Stimulated activated CD8-positive, alpha-beta memory T cell treated with anti-CD3 and anti-CD28 coated beads, Interleukin-15, amount 100 ng/mL, for 1 hour (primary cell): Measurements from ENCODE around the gene GPR15.
"Not testable (repeated sequence)": the region's sequence is repeated elsewhere in the genome, so short reads cannot be mapped to it uniquely, and the experiment has no call there.

Source experiments
- DNase-seq: peaks from one replicate; pipeline ENCODE4 v3.0.0-alpha.2; 2020; ENCODE audit warnings: low read depth

The GPR15 gene

DNA sequence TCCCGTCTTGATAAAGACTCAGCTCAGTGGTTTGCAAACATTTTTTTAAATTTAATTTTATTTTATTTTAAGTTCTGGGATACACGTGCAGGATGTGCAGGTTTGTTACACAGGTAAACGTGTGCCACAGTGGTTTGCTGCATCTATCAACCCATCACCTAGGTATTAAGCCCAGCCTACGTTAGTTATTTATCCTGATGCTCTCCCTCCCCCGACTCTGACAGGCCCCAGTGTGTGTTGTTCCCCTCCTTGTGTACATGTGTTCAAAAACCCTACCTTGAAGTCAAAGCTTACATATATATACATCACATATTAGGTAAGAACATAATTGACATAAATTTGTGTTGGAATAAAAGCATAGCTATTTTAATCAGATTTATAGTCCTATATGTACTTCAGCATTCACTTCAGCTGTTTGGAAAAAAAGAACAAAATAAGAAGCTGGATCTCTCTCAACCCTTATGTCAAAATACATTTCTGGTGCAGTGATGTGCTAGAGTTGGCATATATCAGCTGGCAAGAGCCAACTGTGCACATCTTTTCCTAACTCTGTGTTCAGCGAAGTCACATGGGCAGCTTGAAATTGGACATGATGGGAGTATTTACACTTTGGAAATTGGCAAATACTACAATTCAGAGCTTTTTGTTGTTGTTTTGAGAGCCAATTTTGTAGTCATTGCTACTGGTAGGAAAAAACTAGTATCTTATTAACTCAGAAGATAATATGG lies 26.5 kb downstream of the GPR15 start:
- no peak for DNase-seq

DNA sequence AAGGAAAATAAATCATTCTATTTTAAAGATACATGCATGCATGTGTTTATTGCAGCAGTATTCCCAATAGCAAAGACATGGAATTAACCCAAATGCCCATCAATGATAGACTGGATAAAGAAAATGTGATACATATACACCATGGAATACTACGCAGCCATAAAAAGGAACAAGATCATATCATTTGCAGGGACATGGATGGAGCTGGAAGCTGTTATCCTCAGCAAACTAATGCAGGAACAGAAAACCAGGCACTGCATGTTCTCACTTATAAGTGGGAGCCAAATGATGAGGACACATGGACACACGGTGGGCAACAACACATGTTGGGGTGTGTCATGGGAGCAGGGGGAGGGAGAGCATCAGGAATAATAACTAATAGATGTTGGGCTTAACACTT lies 28.0 kb downstream of the GPR15 start:
- not testable (repeated sequence) for DNase-seq

DNA sequence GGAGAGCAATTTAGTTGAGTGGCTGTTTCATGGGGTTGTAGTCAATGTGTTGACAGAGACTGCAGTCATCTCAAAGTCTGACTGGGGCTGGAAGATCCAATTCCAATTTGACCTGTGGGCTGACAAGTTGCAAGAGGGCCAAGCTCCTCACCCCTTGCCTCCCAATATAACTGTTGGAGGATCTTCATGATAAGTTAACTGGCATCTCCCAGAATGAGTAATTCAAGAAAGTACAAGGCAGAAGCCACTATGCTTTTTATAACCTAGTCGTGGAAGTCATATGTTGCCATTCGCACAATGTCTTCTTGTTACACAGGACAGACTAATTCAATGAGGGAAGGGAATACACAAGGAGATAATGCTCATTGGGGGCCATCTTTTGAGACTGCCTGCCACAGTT lies 29.1 kb downstream of the GPR15 start:
- no peak for DNase-seq

DNA sequence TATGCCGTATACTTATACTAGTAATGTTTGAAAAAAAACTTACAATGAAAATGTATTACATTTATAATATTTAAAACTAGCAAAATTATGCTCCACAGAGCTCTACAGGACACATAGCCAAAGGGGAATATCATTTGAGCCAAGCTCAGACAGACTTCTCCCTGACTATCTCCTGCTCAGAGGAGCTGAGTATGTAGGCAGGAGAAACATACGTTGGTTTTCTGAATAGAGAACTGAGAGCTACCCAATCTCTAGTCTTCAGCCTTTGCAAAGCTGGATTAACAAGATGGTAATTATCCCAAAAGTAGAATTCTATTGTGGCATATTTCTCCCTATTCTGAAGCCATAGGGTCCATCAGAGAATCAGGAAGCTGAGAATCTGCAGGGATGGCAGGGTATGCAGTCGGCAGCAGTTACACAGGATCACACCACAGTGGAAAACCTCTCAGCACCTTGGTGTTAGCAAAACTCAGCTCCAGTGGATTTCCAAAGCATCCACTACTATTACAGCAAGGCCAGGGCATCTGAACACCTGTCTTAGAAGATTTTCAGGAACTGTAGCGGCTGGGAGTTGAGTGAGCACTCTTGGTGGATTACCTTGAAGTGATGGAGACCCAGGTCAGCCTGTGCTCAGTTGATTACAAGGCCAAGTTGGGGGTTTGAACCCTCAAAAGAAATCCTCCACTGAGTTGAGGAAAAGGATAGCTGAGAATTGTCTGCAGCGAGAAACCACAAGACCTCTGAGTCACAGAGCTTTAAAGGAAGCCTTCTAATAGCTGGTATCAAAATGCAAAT lies 30.1 kb downstream of the GPR15 start:
- DNase-seq = no peak

DNA sequence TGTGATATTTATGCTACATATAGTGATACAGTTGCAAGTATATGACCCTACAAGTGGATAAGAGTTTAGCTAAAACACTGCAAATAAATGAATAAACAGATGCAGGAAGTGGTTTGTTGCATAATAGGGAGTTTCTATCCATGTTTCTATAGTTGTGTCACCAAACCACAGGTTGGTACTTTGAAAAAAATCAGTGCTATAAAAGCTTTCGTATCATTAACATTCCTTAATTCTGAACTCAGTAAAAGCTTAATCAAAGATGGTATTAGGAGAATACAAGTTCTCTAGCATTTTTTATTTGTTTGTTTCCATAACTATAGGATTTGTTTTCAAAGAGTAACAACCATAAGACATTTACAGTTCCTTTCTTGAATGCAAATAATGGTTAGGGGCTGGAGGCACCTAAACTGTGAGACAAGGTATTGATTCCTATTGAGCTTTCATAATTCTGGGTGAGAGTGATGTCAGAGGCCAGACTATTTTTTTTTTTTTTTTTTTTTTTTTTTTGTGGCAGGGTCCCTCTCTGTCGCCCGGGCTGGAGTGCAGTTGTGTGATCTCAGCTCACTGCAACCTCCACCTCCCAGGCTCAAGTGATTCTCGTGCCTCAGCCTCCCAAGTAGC lies 32.0 kb downstream of the GPR15 start:
- no peak for DNase-seq

DNA sequence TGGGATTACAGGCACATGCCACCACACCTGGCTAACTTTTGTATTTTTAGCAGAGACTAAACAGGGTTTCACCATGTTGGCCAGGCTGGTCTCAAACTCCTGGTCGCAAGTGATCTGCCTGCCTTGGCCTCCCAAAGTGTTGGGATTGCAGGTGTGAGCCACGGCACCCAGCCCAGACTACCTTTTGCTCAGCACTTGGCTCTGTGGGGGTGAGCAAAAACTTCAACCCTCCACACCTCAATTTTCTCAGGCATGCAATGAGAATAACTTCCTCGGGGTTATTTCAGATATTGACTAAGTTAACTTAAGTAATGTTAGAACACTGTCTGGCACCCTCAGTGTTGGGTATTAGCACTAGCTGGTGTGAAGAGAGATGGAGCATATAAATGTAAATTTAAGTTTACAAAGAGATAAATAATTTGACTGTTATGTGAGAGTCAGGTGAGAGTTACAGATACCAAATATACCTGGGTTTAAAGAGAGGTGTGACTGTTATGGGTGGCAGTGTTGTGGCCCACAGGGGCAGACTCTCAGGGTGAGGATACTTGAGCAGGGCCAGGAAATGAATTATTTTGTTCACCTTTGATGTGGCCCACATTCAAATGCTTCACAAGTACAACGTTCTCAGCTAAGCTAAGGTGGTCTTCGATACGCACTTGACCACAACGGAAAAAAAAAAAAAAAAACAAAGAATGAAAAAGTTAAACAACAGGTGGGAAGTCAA lies 32.7 kb downstream of the GPR15 start:
- DNase-seq = no peak

DNA sequence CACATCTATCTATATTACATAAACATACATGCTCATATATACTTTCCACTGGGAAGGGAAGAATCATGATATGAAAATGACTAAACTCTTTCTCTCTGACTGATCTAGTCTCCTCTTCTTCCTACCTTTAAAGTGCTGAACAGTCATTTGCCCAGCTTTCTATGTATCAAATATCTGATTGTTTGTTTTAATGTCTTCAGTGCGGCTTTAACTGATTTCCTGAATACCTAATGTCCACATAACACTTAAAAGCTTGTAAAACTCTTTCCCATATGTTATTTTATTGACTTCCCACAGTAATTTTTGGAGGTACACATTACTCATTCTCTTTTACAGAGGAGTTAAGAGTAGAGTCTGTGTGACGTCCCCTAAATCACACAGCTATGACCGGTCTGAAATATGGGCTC lies 33.5 kb downstream of the GPR15 start:
- no peak for DNase-seq

DNA sequence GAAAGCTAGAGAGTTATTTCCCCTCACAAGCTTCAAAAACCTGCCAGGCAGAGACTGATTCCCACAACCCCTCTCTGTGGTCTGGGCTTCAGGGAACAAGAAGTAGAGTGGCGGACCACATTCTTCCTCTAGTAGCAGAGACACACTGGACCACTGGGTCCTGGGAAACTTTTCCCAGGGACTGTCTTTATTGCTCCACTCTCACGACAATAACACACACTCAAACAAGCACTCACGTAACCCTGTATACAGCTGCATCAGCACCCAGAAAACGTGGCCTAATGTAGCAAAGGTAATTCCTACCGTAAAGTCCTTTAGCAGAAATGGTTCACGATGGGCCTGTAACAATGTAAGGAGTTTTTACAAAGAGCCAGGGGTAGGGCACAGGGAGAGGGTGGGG lies 34.1 kb downstream of the GPR15 start:
- no peak for DNase-seq

DNA sequence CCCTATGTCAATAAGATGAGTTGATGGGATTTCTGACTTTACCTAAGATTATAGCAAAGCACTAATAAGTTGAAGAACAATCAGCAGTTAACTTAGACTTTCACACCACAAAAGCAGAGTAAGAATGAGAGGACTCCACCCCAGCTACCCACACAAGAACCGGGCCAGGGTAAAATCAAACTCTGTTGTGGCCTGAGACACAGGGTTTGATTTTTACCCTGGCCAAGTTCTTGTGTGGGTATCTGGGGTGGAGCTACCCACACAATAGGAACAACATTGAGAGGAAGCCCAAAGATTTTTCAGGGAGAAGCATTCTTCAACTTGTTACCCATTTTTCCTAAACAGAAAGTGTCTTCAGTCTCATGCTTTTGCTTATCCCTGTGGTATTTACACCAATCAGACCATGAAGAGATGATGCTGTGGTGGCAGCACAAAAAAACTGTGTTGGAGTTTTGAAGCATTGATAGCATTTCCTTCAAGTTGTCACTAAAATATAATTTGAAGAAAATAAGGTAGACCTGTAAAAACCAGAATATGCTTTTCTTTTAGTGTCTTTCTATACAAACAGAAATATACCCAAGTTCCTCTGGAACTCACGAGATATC lies 36.0 kb downstream of the GPR15 start:
- DNase-seq = no peak

DNA sequence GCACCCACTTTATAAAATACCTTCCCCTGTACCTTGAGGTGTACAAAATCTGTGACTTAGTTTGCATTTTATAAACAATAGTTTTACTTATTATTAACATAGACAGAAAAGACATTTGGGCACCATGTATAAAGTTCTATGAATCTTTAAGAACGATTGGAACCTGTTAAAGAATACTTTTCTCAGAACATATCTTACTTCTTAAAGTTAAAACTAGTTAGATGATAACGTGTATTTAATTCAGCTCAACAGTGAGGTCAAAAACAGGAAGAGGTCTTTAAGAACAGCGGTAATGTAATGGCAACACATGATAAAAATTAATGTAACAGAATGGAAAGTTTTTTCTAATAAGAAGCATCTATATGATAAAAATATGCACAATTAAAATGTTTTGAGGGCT lies 36.6 kb downstream of the GPR15 start:
- no peak for DNase-seq

DNA sequence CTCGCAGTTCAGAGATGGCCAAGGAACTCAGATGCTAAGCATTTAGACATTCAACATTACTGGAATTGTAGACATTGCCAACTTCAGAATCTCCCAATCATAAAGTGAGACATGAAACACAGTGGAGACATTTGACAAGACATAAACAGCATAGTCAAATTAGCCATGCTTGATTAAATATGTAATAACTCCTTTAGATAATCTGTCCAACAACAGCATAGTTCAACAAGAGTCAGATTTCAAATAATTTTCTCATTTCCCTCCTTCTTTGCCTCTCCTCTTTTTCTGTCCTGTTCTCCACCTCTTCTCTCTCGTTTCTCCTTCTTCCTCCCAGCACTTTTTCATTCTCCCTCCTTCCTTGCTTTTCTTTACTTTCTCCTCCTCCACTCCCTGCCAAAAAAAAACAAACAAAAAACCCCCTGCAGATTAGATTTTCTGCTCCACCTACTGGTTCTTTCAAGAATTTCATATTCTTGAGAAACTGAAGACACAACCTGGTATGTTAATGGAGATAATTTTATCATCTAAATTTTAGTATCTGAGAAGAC lies 41.5 kb downstream of the GPR15 start:
- no peak for DNase-seq

DNA sequence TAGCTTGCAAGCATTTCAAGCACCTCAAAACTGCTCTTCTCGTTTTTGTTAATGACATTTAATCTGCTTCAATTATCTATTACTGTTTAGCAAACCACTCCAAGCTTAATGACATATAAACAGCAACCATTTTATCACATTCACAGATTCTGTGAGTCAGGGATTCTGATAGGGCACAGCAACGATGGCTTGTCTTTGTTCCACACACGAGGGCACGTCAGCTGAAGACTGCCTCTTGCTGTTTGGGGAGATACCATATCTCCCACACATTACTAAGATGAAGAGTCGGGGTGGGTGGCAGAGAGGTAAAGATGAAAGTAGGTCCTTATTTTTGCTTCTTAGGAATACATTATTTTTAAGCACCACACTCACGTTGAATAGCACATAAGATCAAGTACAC lies 42.4 kb downstream of the GPR15 start:
- DNase-seq = no peak

DNA sequence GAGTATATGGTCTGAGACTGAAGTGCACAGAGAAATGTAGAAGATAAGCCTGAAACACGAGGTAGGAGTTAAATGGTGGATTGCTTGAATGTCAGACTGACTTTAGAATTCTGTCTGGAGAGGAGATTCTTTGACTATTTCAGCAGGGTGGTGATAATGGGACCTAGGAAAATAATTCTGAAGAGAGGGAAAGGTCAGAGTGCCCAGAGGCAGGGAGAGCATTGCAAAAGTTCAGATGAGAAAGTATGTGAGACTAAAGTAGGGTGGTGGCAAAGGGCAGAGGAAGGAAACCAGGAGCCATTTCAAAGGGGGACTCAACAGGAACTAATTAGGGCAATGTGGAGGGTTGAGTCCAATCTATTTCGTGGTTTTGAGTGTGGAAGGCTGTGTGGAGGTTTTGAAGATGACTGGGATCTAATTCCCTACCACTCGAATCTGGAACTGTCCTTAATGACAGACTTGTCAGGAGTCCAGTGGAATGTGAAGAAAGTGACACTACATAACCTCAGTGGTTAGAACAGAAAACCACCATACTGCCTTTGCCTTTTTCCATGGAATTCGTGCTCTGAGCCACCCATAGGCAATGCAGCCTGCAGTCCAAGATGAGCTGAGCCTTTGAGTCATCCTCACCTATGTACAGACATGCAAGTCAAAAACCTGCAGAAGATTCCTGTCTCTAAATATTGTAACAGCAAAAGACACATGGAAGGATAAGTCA lies 45.6 kb downstream of the GPR15 start:
- DNase-seq = no peak

DNA sequence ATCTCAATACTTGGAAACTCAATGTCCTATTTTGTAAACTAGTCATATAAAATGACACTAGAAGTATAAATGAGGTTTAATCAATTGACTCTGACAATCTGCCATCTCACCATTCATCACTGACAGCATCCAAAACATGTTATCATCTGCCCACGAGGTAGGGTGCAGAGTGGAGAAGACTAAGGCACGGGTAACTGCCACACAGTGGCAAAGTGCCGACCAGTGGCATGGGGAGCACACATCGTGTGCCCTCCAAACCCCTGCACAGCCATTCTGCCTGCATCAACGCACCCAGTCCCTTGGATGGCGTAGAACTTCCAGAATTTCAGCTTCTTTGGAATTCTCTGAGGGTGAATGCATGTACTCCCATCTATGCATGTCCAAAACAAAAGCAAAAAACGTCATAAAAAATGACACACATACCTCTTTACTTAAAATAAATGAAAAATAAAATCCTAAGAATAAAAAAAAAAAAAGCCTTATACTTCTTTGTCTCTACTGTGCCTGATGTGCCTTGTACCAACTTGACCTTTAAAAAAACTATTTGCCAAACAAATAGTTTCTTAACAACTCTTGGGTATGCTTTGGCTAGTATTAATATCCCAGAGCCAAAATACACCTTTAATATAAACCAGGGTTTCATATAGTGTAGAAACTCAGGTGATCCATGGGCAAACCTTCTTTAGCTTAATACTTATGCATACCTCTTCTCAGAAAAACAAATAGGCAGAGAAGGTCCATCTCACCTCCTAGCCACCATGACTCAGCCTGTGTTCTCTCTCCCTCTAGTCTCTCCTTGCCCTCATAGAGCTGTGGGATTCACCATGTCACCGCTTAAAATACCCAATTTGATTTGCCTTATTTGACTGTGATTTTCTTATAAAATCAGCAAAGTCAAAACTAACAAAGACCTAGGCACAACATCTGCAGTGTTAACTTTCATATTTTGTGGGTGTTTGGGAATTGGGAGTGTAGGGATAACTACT lies 48.9 kb downstream of the GPR15 start:
- no peak for DNase-seq

DNA sequence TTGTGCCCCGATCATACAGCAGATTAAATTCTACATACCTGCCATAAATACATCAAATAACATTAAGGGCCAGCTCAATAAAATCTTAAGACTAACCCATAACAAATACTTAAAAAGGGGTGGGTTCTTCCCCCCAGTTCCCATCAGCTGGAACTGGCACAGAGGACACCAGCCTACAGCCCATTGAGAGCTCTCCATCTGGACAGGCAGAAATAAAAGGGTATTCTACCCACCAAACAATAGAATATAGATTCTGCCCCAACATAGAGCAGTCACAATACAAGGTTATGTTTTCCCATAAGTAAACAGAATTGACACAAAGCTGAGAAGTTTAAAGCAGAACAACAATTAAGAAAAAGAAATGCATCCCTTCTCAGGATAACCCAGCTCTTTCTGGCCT lies 49.7 kb downstream of the GPR15 start:
- DNase-seq = no peak

DNA sequence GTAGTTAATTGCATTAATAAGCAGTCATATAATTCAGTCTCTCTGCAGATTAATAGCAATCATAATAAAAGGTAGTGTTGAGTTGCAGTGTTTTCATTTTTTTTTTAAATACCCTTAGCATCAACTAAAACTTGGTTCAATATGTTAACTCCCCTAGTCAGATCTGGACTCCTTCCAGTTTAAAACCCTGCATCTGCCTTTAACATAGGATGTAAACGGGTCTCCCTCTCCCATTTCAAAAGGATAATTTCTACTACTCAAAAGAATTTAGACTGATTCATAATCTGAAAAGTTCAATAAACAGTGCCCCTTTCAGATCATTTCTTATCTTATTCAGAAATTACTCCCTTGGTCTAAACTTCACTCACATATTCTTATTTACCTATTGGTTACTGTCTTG lies 50.3 kb downstream of the GPR15 start:
- no peak for DNase-seq

DNA sequence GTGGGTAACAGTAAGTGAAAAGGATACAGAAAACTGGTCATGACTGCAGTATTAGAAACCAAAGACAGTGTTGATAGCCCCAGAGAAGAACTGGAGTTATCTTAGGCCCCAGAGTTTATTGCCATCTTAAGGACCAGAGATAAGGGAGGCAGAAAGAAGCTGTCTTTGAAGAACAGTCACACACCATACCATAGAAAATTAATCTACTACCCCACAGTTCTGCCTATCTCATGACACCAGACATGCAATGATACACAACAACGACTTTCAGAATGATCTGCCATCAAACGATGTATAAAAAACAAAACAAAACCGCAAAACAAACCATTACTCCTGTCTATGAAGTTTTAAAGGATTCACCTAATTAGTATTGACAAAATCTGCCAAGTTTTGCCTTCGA lies 52.0 kb downstream of the GPR15 start:
- no peak for DNase-seq
